Measurements from ENCODE around the gene SPATA6L. TPM values are rescaled to one million over a fixed set of nuclear protein-coding genes. Genes with fewer than 3 reads are reported as not detected.

The SPATA6L gene
- total RNA-seq, 1 experiment from 2014 or later: 0.57 TPM

DNA sequence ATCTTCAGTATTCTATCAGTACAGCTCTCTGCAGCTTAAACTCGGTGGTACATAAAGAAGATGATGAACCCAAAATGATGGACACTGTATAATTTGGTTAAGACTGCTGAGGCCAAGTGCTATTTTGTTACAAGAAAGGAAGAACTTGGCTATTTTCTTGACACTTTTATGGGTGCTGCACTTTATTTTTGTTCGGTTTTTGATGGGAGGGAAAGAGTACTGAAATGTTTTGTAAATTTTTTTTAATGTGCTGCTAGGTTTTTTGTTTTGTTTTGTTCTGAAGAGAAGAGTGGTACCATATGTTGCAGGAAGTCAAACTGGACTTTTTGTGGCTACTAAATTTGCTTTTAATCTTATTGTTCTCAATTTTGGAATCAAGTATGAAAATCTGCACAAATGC is 39.7 kb upstream of the SPATA6L start:
- DNase-seq (ENCODE audit: low read depth, low spot score) (no peak), ATAC-seq (no peak)
- no peaks in the 10 kb centered on the region; the same call in 1 of the 2 replicates for H4K20me1 ChIP-seq (ENCODE audit: insufficient read depth)
- POLR2A ChIA-PET: no interaction called here
- H3K36me3 ChIP-seq (ENCODE audit: control insufficient read depth in 1 of 2, insufficient read depth in 2 of 2, low read length in 2 of 2): peaks cover 17 to 21% of the 10 kb centered on the region in 2 experiments
- RAD21 ChIA-PET (ENCODE audit: low non-redundant PET in 1 of 2, low total read pairs in 2 of 2, uncharacterized antibody in 2 of 2, unreplicated experiment in 2 of 2): no interaction called here
- no peaks in the 10 kb centered on the region for H3K79me2 ChIP-seq (ENCODE audit: insufficient read depth, low read length)
- H3K4me1 ChIP-seq (ENCODE audit: control insufficient read depth in 1 of 2, insufficient read depth in 2 of 2, low read length in 2 of 2): no peaks in the 10 kb centered on the region
- H3K27ac ChIP-seq (ENCODE audit: low read depth, low read length): no peak overlapping the region
- no TSS peak for BruUV-seq (replicated peaks)
- no peaks in the 10 kb centered on the region for H3K9me2 ChIP-seq (ENCODE audit: insufficient read depth)
- no peaks in the 10 kb centered on the region for H3K27me3 ChIP-seq (ENCODE audit: insufficient read depth, low read length)
- TF ChIP-seq POLR2AphosphoS5 (IDR thresholded peaks at IDR 0.05; ENCODE audit: low read depth, low read length) (no peak), CBX3 (IDR thresholded peaks at IDR 0.05; ENCODE audit: low read depth) (no peak)
- H3K9ac ChIP-seq (ENCODE audit: low read length): no peak overlapping the region
- CTCF ChIA-PET: no interaction called here
- no peak overlapping the region for H2AFZ ChIP-seq (ENCODE audit: low read depth, low read length, poor library complexity, severe bottlenecking)
- intact Hi-C loops (cut with micrococcal nuclease): no loop called here
- H3K4me3 ChIP-seq (replicated peaks in 1 of 2; ENCODE audit: low read depth in 1 of 2, low read length in 2 of 2): no peak overlapping the region
- no peaks in the 10 kb centered on the region for H3K9me3 ChIP-seq (ENCODE audit: control insufficient read depth in 1 of 2, insufficient read depth in 1 of 2, low read depth in 1 of 2, low read length in 2 of 2)
- no peak overlapping the region for H3K4me2 ChIP-seq (ENCODE audit: low read length)

GRCh38 chr9:4704129-4704528 is 37.8 kb upstream of the SPATA6L start:
- ATAC-seq (no peak), DNase-seq (ENCODE audit: low read depth, low spot score) (no peak)
- no TSS peak for BruUV-seq (replicated peaks)
- Histone ChIP-seq H2AFZ (ENCODE audit: low read depth, low read length, poor library complexity, severe bottlenecking) (no peak overlapping the region), H3K9me3 (ENCODE audit: control insufficient read depth in 1 of 2, insufficient read depth in 1 of 2, low read depth in 1 of 2, low read length in 2 of 2) (no peaks in the 10 kb centered on the region), H3K36me3 (ENCODE audit: control insufficient read depth in 1 of 2, insufficient read depth in 2 of 2, low read length in 2 of 2) (peaks cover 17 to 25% of the 10 kb centered on the region in 2 experiments), H3K4me3 (replicated peaks in 1 of 2; ENCODE audit: low read depth in 1 of 2, low read length in 2 of 2) (no peak overlapping the region), H3K9me2 (ENCODE audit: insufficient read depth) (no peaks in the 10 kb centered on the region), H3K79me2 (ENCODE audit: insufficient read depth, low read length) (no peaks in the 10 kb centered on the region), H3K4me1 (ENCODE audit: control insufficient read depth in 1 of 2, insufficient read depth in 2 of 2, low read length in 2 of 2) (no peaks in the 10 kb centered on the region), H4K20me1 (ENCODE audit: insufficient read depth) (no peaks in the 10 kb centered on the region; the same call in 1 of the 2 replicates), H3K27me3 (ENCODE audit: insufficient read depth, low read length) (no peaks in the 10 kb centered on the region), H3K9ac (ENCODE audit: low read length) (no peak overlapping the region), H3K27ac (ENCODE audit: low read depth, low read length) (no peak overlapping the region), H3K4me2 (ENCODE audit: low read length) (no peak overlapping the region)
- ChIA-PET CTCF (no interaction called here), RAD21 (ENCODE audit: low non-redundant PET in 1 of 2, low total read pairs in 2 of 2, uncharacterized antibody in 2 of 2, unreplicated experiment in 2 of 2) (no interaction called here), POLR2A (no interaction called here)
- intact Hi-C loops (cut with micrococcal nuclease): no loop called here
- TF ChIP-seq ZBTB33 (IDR thresholded peaks at IDR 0.05; ENCODE audit: extremely low read depth, insufficient replicate concordance, low read length) (no peak), EGR1 (IDR thresholded peaks at IDR 0.05; ENCODE audit: low read depth) (no peak), FOSL1 (IDR thresholded peaks at IDR 0.05; ENCODE audit: low read depth) (no peak), SRF (IDR thresholded peaks at IDR 0.05; ENCODE audit: low read depth) (no peak), RAD21 (IDR thresholded peaks at IDR 0.05; ENCODE audit: low read depth) (no peak), REST (IDR thresholded peaks at IDR 0.05; ENCODE audit: low read depth) (no peak)

Measured in HCT116 (cell line).